K562 (cell line): ENCODE data around the gene USP43. TPM values are rescaled to one million over a fixed set of nuclear protein-coding genes. Genes with fewer than 3 reads are reported as not detected.

Experiments used
- ATAC-seq: fragments of 200-7000 bp; cut with Tn5 transposase; 3 replicates; pipeline ENCODE4 v1.9.1; 2020; ENCODE audit warnings: moderate library complexity
- BruUV-seq: library from RNA; stranded (reverse); fragments of 400-500 nt; replicated peaks from 2 replicates; lab custom pipeline; 2021; lab: Mats Ljungman, UMichigan
- CTCF ChIA-PET: fragments of 300-600 bp; formaldehyde crosslinking; extraction: SDS; loops from one replicate; lab custom pipeline; 2021; ENCODE audit warnings: low intra/inter-chr PET ratio; lab: Yijun Ruan, JAX
- POLR2A ChIA-PET: fragments of 300-600, 350-650 bp; sonication (Branson Sonifier 250); formaldehyde crosslinking; extraction: SDS; loops from one replicate; lab custom pipeline; 2021; ENCODE audit warnings: antibody characterized with exemption, inconsistent platforms; lab: Yijun Ruan, JAX
- DNase-seq, 4 experiments: peaks; one replicate each; pipeline versions ENCODE4 v3.0.0 to v3.0.0-alpha.2; 2011 to 2018; ENCODE audit warnings: low spot score in 3 of 4, mixed read lengths in 3 of 4; ENCODE audit errors: extremely low read depth in 1 of 4
- FAIRE-seq: peaks from 2 replicates; lab custom pipeline; 2011; peaks lifted over from hg19 to GRCh38; lab: Jason Lieb, UNC
- H2AFZ ChIP-seq: 2 replicates; pipeline ENCODE4 v1.6.0; 2011; ENCODE audit warnings: low read depth, low read length, control low read depth, inconsistent platforms
- H3K27ac ChIP-seq: fragments of 200-600 bp; 3 replicates; pipeline ENCODE4 v1.8.0; 2011; ENCODE audit warnings: low read depth, mild to moderate bottlenecking, control low read depth, inconsistent platforms, low read length, moderate library complexity, mixed read lengths; ENCODE audit errors: extremely low read depth
- H3K27me3 ChIP-seq, 2 experiments: fragments of 300-600 bp in 1 of 2; 2 replicates in 1 of 2; 3 replicates in 1 of 2; pipeline versions ENCODE4 v1.6.0 to v1.8.0; 2011; ENCODE audit warnings: inconsistent platforms in 2 of 2, low read length in 2 of 2, mild to moderate bottlenecking in 1 of 2, mixed read lengths in 1 of 2, moderate library complexity in 1 of 2; ENCODE audit not compliant: control insufficient read depth in 2 of 2, insufficient read depth in 2 of 2
- H3K36me3 ChIP-seq: fragments of 300-600 bp; 3 replicates; pipeline ENCODE4 v1.8.0; 2011; ENCODE audit warnings: mild to moderate bottlenecking, low read length, inconsistent platforms; ENCODE audit not compliant: control insufficient read depth, insufficient read depth
- H3K4me1 ChIP-seq, 2 experiments: fragments of 200-600 bp in 1 of 2; replicated peaks in 1 of 2; 2 replicates in 1 of 2; 3 replicates in 1 of 2; pipeline versions ENCODE4 v1.5.1 to v1.8.0; 2011; ENCODE audit warnings: inconsistent platforms in 2 of 2, low read length in 2 of 2, mild to moderate bottlenecking in 1 of 2, mixed read lengths in 1 of 2, moderate library complexity in 1 of 2; ENCODE audit not compliant: control insufficient read depth in 2 of 2, insufficient read depth in 2 of 2
- H3K4me2 ChIP-seq: 2 replicates; pipeline ENCODE4 v1.6.1; 2011; ENCODE audit warnings: low read length, control low read depth, inconsistent platforms, mixed read lengths; ENCODE audit not compliant: insufficient read depth
- H3K4me3 ChIP-seq: fragments of 200-600 bp; sonication (generic), shearing (Covaris generic); 2 replicates; pipeline ENCODE4 v1.5.1; 2016; ENCODE audit warnings: control low read depth, inconsistent platforms
- H3K79me2 ChIP-seq: fragments of 200-600 bp; 3 replicates; pipeline ENCODE4 v1.8.0; 2011; ENCODE audit warnings: low read length, inconsistent platforms; ENCODE audit not compliant: control insufficient read depth, insufficient read depth
- H3K9ac ChIP-seq, 2 experiments: 2 replicates each; pipeline versions ENCODE4 v1.6.0 to v1.6.1; 2011; ENCODE audit warnings: low read depth in 2 of 2, low read length in 2 of 2, control low read depth in 1 of 2, inconsistent platforms in 1 of 2, mild to moderate bottlenecking in 1 of 2, mixed read lengths in 1 of 2; ENCODE audit not compliant: insufficient read depth in 1 of 2
- H3K9me1 ChIP-seq: one replicate; pipeline ENCODE4 v1.6.0; 2011; ENCODE audit warnings: inconsistent platforms, mild to moderate bottlenecking, low read length, moderate library complexity; ENCODE audit not compliant: control insufficient read depth, insufficient read depth
- H3K9me3 ChIP-seq: replicated peaks from 2 replicates; pipeline ENCODE4 v1.5.1; 2011; ENCODE audit warnings: low read depth, low read length, inconsistent platforms; ENCODE audit not compliant: control insufficient read depth, insufficient read depth
- H4K20me1 ChIP-seq: replicated peaks from 2 replicates; pipeline ENCODE4 v1.6.1; 2011; ENCODE audit warnings: low read length, inconsistent platforms, mixed read lengths; ENCODE audit not compliant: control insufficient read depth, insufficient read depth
- E2F3 ChIP-seq: fragments of 250-450 bp; sonication (Bioruptor Pico); IDR thresholded peaks from 2 replicates; pipeline ENCODE4 v1.4.0; 2020; ENCODE audit warnings: mild to moderate bottlenecking
- ELF1 ChIP-seq: fragments of 200-800 bp; sonication (Bioruptor generic); IDR thresholded peaks from 2 replicates; pipeline ENCODE4 v1.6.1; 2016; ENCODE audit warnings: missing genetic modification characterization, missing compliant biosample characterization
- HLTF ChIP-seq: fragments of 450-650 bp; IDR thresholded peaks from 2 replicates; pipeline ENCODE4 v1.6.1; 2016
- IRF2 ChIP-seq: sonication (generic); formaldehyde crosslinking; IDR thresholded peaks from 2 replicates; pipeline ENCODE4 v1.8.1; 2022; ENCODE audit warnings: mild to moderate bottlenecking, missing genetic modification reagents
- POLR2G ChIP-seq: fragments of 200-400 bp; formaldehyde crosslinking; IDR thresholded peaks from 2 replicates; pipeline ENCODE4 v1.6.1; 2017; ENCODE audit warnings: low read depth, mild to moderate bottlenecking, antibody characterized with exemption, low read length, moderate library complexity
- PTRF ChIP-seq: fragments of 450-650 bp; IDR thresholded peaks from 2 replicates; pipeline ENCODE4 v1.6.1; 2016; ENCODE audit warnings: mild to moderate bottlenecking, missing genetic modification characterization, missing compliant biosample characterization
- TBL1XR1 ChIP-seq, 2 experiments: IDR thresholded peaks; 2 replicates each; pipeline ENCODE4 v1.6.1; 2012; ENCODE audit warnings: improper control_type of control experiment in 2 of 2, low read length in 2 of 2, mild to moderate bottlenecking in 1 of 2
- ZNF696 ChIP-seq: fragments of 250-450 bp; sonication (Bioruptor Pico); conservative IDR thresholded peaks from 2 replicates; pipeline ENCODE4 v1.4.0; 2020; ENCODE audit warnings: mild to moderate bottlenecking, moderate library complexity
- WGBS: fragments of 100-300 bp; shearing (Covaris generic); methylation state at CpG from one replicate; pipeline ENCODE4 v1.1.6; 2016; ENCODE audit warnings: low coverage, mixed read lengths; ENCODE audit not compliant: insufficient coverage; ENCODE audit errors: missing lambda C conversion rate; 5-methylcytosine and 5-hydroxymethylcytosine counted together
- in situ Hi-C: fragments of 300-500 bp; cut with MboI; formaldehyde crosslinking; loops from 4 replicates; pipeline ENCODE4 v1.15.0; 2018; ENCODE audit warnings: inconsistent platforms, mixed read lengths
- intact Hi-C: fragments of 100-400 bp; cut with micrococcal nuclease; formaldehyde crosslinking; loops from 2 replicates; pipeline ENCODE4 v1.14.2; 2022
- polyA plus RNA-seq, 8 experiments: library from polyadenylated mRNA; depleted of rRNA in 4 of 8; stranded (reverse) in 5 of 8; unstranded in 3 of 8; fragments of >200 nt; fragmentation: Nextera tagmentation in 2 of 8; fragmentation: Illumina TruSeq in 1 of 8; extraction: Ambion mirVana in 2 of 8; extraction: Trizol in 1 of 8; gene quantifications; 2 replicates each; pipeline versions ENCODE4 v1.2.1 to v1.2.3, GENCODE V29; 2011 to 2014; ENCODE audit warnings: inconsistent platforms in 1 of 8, missing spikeins in 1 of 8
- total RNA-seq, 7 experiments: library from RNA; depleted of rRNA in 6 of 7; stranded (reverse); fragments of >200 nt in 6 of 7; fragmentation: Illumina TruSeq in 2 of 7; extraction: Trizol in 2 of 7; gene quantifications; 2 replicates each; pipeline versions ENCODE4 v1.2.1 to v1.2.3, GENCODE V29; 2011 to 2021; ENCODE audit warnings: low replicate concordance in 1 of 7
- TF ChIP-seq, protein P1 (sequence below): fragments of 200-800 bp; sonication (Bioruptor generic); IDR thresholded peaks from 2 replicates; pipeline ENCODE4 v1.6.1; 2016; ENCODE audit warnings: missing genetic modification characterization, missing compliant biosample characterization
- TF ChIP-seq, protein P2 (sequence below): fragments of 250-450 bp; sonication (Bioruptor Pico); IDR thresholded peaks from 2 replicates; pipeline ENCODE4 v1.5.0; 2021
- TF ChIP-seq, protein P3 (sequence below): sonication (generic); formaldehyde crosslinking; IDR thresholded peaks from 2 replicates; pipeline ENCODE4 v1.8.0; 2022; ENCODE audit warnings: mild to moderate bottlenecking, missing genetic modification reagents
- TF ChIP-seq, protein P4 (sequence below): IDR thresholded peaks from 2 replicates; pipeline ENCODE4 v1.6.1; 2016; ENCODE audit warnings: missing genetic modification characterization, missing compliant biosample characterization
- TF ChIP-seq, protein P5 (sequence below), 2 experiments: fragments of 250-450 bp in 1 of 2; fragments of 450-650 bp in 1 of 2; sonication (Bioruptor Pico) in 1 of 2; IDR thresholded peaks; 2 replicates each; pipeline versions ENCODE4 v1.6.1 to v1.8.0; 2016 to 2021; ENCODE audit warnings: mild to moderate bottlenecking in 2 of 2, moderate library complexity in 2 of 2, missing compliant biosample characterization in 1 of 2, missing genetic modification characterization in 1 of 2
- TF ChIP-seq, protein P6 (sequence below): fragments of 250-450 bp; sonication (Bioruptor Pico); IDR thresholded peaks from 2 replicates; pipeline ENCODE4 v1.8.0; 2022; ENCODE audit warnings: moderate library complexity, mild to moderate bottlenecking, inconsistent platforms

Gene USP43
- total and polyA plus RNA-seq, 9 of the 15 experiments (the other 6 are each of a cell fraction or from before 2014, with no cell fraction given) = 0.01 to 0.18 (median 0.06) TPM; not detected in 1

DNA sequence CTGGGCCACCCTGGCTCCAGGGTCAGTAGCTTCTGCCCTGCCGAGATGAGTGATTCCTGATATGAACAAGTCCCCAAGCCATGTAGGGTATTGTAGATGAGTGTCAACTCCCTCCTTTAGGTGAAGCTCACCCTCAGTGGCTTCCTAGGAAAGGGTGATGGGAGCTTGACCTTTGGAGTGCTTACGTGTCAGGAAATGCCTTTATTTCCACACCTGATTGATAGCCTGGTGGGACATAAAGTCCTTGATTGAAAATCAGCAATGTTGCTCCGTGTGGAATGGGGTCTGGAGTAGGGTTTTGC is 58.4 kb downstream of the USP43 start:
- no peak overlapping the region for H3K4me2 ChIP-seq
- BruUV-seq = no TSS peak
- no peaks in the 10 kb centered on the region for H3K4me1 ChIP-seq
- H3K79me2 ChIP-seq = no peaks in the 10 kb centered on the region
- H3K9me1 ChIP-seq = no peaks in the 10 kb centered on the region
- H4K20me1 ChIP-seq = no peaks in the 10 kb centered on the region; the same call in 1 of the 2 replicates
- intact Hi-C loops = no loop called here
- no peak overlapping the region for H3K4me3 ChIP-seq
- ChIA-PET POLR2A (no interaction called here), CTCF (no interaction called here)
- DNase-seq (no peak), ATAC-seq (no peak), FAIRE-seq (no peak)
- no peak overlapping the region for H2AFZ ChIP-seq
- WGBS = 0% methylated on average over 3 of the region's 3 CpGs
- no peak overlapping the region for H3K27ac ChIP-seq
- H3K9me3 ChIP-seq = no peaks in the 10 kb centered on the region
- peaks cover 0 to 10% of the 10 kb centered on the region in 2 experiments; a peak in 1 of 5 replicates for H3K27me3 ChIP-seq
- in situ Hi-C loops = no loop called here
- no peak overlapping the region for H3K9ac ChIP-seq
- H3K36me3 ChIP-seq = no peaks in the 10 kb centered on the region
- TF ChIP-seq HLTF = no peak
- TF ChIP-seq, protein P1, sequence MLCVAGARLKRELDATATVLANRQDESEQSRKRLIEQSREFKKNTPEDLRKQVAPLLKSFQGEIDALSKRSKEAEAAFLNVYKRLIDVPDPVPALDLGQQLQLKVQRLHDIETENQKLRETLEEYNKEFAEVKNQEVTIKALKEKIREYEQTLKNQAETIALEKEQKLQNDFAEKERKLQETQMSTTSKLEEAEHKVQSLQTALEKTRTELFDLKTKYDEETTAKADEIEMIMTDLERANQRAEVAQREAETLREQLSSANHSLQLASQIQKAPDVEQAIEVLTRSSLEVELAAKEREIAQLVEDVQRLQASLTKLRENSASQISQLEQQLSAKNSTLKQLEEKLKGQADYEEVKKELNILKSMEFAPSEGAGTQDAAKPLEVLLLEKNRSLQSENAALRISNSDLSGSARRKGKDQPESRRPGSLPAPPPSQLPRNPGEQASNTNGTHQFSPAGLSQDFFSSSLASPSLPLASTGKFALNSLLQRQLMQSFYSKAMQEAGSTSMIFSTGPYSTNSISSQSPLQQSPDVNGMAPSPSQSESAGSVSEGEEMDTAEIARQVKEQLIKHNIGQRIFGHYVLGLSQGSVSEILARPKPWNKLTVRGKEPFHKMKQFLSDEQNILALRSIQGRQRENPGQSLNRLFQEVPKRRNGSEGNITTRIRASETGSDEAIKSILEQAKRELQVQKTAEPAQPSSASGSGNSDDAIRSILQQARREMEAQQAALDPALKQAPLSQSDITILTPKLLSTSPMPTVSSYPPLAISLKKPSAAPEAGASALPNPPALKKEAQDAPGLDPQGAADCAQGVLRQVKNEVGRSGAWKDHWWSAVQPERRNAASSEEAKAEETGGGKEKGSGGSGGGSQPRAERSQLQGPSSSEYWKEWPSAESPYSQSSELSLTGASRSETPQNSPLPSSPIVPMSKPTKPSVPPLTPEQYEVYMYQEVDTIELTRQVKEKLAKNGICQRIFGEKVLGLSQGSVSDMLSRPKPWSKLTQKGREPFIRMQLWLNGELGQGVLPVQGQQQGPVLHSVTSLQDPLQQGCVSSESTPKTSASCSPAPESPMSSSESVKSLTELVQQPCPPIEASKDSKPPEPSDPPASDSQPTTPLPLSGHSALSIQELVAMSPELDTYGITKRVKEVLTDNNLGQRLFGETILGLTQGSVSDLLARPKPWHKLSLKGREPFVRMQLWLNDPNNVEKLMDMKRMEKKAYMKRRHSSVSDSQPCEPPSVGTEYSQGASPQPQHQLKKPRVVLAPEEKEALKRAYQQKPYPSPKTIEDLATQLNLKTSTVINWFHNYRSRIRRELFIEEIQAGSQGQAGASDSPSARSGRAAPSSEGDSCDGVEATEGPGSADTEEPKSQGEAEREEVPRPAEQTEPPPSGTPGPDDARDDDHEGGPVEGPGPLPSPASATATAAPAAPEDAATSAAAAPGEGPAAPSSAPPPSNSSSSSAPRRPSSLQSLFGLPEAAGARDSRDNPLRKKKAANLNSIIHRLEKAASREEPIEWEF (CRISPR knock-in tag) = no peak
- TF ChIP-seq, protein P2, sequence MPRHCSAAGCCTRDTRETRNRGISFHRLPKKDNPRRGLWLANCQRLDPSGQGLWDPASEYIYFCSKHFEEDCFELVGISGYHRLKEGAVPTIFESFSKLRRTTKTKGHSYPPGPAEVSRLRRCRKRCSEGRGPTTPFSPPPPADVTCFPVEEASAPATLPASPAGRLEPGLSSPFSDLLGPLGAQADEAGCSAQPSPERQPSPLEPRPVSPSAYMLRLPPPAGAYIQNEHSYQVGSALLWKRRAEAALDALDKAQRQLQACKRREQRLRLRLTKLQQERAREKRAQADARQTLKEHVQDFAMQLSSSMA (CRISPR knock-in tag) = no peak
- no peak for TF ChIP-seq E2F3 (CRISPR knock-in tag)
- TF ChIP-seq, protein P3, sequence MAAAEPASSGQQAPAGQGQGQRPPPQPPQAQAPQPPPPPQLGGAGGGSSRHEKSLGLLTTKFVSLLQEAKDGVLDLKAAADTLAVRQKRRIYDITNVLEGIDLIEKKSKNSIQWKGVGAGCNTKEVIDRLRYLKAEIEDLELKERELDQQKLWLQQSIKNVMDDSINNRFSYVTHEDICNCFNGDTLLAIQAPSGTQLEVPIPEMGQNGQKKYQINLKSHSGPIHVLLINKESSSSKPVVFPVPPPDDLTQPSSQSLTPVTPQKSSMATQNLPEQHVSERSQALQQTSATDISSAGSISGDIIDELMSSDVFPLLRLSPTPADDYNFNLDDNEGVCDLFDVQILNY (CRISPR knock-in tag) = no peak
- TF ChIP-seq, protein P4, sequence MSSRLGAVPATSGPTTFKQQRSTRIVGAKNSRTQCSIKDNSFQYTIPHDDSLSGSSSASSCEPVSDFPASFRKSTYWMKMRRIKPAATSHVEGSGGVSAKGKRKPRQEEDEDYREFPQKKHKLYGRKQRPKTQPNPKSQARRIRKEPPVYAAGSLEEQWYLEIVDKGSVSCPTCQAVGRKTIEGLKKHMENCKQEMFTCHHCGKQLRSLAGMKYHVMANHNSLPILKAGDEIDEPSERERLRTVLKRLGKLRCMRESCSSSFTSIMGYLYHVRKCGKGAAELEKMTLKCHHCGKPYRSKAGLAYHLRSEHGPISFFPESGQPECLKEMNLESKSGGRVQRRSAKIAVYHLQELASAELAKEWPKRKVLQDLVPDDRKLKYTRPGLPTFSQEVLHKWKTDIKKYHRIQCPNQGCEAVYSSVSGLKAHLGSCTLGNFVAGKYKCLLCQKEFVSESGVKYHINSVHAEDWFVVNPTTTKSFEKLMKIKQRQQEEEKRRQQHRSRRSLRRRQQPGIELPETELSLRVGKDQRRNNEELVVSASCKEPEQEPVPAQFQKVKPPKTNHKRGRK (tag) = no peak
- no peak for TF ChIP-seq ZNF696
- TF ChIP-seq IRF2 (CRISPR knock-in tag) = no peak
- TF ChIP-seq, protein P5, sequence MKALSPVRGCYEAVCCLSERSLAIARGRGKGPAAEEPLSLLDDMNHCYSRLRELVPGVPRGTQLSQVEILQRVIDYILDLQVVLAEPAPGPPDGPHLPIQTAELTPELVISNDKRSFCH (CRISPR knock-in tag; IDR thresholded peaks at IDR 0.05) = no peak
- TF ChIP-seq, protein P5 (tag; IDR thresholded peaks at IDR 0.05) = no peak
- no peak for TF ChIP-seq ELF1
- TF ChIP-seq, protein P6, sequence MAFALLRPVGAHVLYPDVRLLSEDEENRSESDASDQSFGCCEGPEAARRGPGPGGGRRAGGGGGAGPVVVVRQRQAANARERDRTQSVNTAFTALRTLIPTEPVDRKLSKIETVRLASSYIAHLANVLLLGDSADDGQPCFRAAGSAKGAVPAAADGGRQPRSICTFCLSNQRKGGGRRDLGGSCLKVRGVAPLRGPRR (CRISPR knock-in tag) = no peak
- TF ChIP-seq PTRF (tag) = no peak
- TF ChIP-seq POLR2G = no peak
- no peak for TF ChIP-seq TBL1XR1 (IDR thresholded peaks at IDR 0.05; ENCODE audit: low read length in 2 of 2)
